GM18907 (cell line): ENCODE data around the gene HS6ST1.

Experiments used
- ATAC-seq: cut with Tn5 transposase; IDR thresholded peaks from one replicate; pipeline ENCODE4 v1.9.1; 2021; ENCODE audit warnings: mild to moderate bottlenecking, moderate library complexity; ENCODE audit not compliant: unreplicated experiment

The HS6ST1 gene, protein sequence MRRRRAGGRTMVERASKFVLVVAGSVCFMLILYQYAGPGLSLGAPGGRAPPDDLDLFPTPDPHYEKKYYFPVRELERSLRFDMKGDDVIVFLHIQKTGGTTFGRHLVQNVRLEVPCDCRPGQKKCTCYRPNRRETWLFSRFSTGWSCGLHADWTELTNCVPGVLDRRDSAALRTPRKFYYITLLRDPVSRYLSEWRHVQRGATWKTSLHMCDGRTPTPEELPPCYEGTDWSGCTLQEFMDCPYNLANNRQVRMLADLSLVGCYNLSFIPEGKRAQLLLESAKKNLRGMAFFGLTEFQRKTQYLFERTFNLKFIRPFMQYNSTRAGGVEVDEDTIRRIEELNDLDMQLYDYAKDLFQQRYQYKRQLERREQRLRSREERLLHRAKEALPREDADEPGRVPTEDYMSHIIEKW

DNA sequence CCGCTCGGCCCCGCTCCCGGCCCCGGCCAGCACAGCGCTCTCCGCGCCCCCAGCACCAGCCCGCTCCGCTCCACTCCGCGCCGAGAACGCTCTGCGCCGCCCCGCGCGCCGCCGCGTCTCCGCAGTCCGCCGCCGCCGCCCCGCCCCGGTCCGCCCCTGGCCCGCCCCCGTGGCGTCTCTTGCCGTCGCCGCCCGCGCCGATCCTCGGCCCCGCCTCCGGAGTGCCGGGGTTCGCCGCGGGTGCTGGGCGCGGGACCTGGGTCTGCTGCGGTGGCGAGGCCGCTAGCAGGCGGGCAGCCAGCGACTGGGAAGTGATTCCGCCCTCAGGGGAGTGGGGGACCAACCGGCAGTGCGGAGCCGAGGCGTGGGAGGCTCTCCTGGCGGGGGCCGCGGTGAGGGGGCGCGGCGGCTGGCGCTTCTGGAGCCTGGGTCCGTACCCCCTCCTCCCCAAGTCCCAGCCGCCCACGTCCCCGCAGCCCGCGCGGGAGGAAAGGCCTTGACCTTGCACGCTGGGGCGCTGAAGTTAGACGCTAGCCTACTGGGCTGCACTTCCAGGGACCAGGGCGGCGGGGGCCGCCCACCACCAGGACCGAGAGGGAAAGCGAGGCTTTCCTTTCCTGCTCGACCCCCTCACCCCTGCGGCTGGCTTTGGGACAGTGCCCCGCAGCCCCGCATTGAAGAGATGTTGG is at the start of gene HS6ST1:
HS6ST1 (minus strand) TSS at position 93 of the 689 bp plus-strand sequence. CDS start 305 bp downstream, outside the sequence.
- peak; percentile 69 for ATAC-seq

DNA sequence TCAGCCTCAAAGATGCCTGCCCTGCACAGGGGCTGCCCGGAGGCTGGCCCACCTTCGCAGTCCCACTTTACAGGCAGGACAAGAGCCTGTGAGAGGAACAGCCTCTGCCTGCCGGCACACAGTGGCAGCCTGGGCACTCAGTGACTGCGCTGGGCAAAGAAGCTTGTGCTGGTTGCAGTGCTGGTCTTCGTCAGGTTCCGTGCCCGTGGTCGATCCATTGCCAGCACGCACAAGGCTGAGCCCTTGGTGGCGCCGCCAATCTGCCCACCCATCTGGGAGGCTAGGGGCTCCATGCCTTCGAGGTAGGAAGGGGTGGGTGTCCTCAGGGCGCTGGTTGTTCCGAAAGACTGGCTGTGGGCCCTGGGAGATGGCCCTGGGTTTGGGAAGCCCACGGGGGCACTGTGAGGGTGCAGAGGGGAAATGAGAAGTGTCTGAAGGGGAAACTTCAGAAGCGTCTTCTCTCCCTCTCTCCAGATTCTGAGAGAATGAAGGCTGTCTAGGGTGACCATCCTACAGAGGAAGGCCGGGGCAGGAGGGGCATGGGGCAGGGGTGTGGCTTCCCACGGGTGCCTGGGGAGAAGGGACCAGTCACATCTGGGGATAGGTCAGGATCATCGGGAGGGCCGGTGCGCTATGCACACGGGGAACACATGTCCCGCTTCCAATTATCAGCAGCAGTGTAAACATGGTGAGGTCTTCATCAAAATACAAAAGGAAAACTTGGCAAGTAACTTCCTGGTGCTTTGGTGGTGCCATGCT is 49.1 kb upstream of the HS6ST1 start:
- ATAC-seq, result no peak

DNA sequence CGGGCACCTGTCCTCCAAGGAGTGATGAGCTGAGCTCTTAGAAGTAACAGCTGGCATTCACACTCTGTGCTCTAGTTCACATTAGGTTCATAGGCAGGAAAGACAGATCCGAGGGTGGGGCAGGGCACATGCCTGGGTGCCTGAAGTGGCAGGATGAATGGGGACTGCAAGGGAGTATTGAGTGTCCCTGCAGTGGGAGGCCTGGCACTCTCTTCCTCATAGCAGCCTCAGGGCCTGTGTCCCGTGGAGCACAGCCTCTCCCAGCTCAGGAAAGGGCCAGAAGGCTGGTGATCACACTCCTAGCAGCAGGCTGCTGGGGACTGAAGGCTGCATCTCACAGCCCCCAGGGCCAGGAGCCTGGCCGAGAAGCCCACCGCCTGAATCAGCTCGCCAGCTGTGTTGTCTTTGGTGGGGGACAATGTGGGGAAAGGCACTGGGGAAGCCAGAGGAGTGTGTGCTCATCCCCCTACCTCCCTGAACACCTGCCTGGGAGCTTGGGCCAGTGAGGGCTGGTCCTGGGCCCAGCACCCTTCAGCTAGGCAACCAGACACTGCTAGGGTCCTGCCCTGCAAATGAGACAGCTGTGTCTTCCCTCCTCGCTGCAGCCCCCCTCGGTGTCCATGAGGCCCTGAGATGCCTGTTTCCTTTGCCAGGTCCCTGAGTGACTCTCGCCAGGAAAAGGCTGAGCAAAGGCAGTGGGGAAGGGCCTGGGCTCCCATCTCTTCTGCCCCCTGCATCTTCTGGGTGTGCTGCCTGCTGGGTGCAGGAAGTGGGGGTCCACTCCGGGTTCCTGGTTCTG is 48.2 kb upstream of the HS6ST1 start:
- no peak for ATAC-seq

DNA sequence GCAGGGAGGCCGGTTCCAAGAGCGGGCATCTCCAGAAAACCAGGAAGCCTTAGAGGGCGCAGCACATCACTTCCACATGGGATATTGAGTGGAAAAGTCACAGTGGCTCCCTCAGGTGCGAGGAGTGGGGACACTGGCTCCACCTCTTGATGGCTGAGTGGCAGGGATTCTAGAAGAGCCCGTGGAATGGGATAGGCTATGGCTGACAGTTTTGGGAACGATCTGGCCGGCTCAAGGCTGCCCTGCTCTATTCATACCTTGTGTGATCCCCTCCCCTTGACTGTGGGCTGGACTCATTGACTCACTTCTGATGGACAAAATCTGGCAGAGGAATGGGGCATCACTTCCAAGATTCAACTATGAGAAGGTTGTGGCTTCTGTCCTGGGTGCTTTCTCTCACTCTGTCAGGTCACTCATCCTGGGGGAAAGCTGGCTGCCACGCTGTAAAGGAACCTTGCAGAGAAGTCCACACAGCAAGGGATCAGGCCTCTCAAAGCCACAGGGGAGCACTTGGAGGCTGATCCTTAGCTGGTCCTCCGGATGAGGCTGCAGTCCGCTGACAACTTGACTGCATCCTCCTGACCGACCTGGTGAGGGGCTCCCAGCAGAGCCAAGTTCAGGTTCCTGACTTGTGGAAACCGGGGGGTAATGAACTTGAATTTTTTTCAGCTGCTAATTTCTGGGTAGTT is 46.7 kb upstream of the HS6ST1 start:
- ATAC-seq, result no peak

DNA sequence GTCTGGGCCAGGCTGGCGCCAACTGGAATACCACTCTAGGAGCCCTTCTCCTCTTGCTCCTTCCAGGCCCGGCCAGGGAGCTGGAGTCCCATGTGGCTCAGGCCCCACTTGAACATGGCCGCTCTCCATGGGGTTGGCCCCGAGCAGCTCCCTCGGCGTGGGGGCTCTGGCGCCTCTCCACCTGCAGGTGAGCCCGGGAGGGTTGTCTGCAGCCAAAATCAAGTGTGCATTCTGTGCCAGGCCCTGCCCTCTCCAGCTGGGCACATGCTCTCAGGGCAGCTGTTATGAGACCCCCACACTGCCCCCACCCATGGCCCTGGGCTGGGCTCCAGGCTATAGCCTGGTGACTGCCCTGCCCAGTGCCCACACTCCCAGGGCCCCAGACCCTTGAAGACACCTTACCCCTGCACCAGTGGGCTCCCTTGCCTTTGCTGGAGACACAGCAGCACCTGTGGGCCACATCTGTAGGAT is 45.8 kb upstream of the HS6ST1 start:
- ATAC-seq, result no peak

DNA sequence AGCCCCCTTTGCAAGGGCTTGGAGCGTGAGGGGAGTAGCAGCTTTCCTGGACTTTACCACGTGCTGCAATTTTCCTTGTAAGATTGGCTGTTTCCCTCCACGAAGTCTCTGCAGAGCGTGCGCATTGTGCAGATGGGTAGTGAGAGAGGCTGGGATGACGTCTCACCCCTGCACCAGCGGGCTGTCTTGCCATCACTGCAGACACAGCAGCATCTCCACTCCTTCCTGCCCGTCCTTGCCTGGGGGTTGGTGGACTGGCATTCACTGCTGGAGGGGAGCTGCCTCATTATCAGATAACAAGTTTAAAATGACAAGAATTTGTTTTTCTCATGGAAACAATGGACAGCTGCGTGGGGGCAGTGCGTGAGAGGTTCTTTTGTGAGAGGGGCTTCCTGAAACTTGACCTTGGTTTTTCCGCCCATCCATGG is 45.3 kb upstream of the HS6ST1 start:
- ATAC-seq, result no peak

DNA sequence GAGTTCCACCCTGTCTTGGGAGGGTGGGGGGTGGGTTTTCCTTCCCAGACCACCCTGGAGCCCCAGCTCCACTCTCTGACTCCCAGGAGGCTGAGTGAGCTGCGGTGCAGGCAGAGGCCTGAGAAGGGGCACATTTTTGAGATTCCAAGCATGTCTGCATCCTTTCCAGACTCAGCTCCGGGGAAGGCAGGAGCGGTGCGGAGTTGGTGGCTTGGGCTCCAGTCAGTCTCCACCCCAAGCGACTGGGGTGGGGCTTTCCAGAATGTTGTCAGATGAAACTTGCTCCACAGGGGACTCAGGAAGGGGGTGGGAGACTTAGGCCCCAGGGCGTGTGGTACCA is 44.2 kb upstream of the HS6ST1 start:
- no peak for ATAC-seq

DNA sequence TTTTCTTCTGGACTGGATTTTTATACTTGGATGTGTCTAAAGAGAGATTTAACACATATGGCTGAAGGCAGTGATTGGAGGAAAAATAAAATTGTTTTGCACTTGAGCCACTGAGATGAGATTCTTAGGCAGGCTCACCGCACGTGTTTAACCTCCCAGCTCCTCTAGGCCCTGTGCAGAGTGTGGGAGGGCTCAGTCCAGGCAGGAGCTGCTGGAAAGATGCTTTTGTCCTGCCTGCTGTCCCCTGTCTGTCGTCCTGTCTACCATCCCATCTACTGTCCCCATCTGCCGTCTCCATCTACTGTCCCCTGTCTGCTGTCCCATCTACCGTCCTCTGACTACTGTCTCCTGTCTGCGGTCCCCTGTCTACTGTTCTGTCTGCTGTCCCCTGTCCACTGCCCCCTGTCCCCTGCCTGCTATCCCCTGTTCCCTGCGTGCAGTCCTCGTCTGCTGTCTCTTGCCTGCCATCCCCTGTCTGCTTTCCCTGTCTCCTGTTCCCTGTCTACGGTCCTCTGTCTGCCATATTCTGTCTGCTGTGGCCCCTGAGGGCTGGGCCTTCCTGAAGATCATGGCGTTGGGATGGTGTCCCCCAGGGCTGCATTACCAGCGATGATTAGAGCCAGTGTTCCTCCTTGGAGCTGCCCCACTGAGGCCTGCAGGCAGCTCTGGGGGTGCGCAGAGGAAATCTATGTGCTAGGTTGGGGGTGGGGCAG is 43.7 kb upstream of the HS6ST1 start:
- ATAC-seq, result no peak

DNA sequence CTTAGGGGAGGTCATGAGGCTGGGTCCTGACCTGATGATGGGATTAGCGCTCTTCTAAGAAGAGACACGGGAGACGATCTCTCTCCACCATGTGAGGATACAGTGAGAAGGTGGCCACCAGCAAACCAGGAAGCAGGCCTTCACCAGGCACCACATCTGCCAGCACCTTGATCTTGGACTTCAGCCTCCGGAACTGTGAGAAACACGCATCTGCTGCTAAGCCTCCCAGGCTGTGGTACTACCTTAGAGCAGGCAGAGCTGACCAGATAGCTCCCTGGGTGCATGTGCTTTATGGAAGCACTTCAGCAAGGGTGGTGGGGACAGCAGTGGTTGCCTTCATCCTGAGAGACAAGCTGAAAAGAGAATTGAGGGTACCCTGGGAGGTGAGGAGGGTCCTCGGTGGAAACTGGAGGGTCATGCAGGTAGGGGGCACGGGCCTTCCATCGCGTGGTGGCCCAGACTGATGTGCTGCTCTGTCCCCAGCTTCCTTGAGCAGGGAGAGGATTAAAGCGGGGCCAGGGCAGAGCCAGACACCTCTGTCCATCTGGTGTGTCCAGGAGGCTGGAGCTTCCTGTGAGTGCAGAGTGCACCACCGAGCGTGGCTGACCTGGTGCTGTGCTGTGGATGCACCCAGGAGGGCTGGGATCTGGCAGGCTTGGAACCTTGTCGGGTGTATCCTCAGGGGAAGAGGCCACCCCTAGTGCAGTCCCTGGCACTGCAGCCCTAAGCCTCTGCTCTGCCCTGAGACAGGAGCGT is 42.9 kb upstream of the HS6ST1 start:
- no peak for ATAC-seq

DNA sequence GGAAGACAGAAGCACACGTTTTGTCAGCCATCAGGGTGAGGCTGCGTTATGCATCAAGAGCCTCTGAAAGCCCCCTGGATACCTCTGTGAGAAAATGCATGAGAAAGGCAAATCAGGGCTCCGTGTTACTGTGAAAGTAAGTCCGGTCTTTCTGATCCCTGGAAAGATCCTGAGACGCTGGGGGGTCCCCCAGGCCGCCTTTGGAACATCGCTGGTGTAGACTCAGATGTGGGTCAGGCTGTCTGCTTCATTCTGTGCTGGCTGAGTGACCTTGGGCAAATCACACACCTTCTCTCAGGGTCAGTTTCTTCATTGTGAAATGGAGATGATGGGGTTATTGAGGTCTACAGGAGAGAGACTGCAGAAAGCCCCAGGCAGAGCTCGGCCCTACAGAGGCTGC is 42.0 kb upstream of the HS6ST1 start:
- ATAC-seq, result no peak

DNA sequence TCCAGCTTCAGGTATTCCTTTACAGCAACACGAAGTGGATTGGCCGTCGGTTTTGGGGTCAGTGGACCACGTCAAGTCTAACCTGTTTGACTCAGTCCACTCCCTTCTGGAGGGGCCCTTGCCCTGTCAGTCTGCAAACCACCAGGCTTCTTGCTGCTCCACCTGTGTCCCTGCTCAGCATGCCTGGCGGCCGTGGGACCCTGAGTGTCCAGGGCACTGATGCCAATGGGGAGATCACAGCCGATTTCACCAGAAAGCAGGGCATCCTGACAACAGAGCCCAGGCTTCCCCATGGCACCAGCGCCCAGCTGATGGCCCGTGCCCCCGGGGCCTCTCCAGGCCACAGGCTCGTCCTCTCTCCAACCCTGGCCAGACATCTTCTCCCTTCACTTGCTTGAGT is 41.2 kb upstream of the HS6ST1 start:
- ATAC-seq, result no peak

DNA sequence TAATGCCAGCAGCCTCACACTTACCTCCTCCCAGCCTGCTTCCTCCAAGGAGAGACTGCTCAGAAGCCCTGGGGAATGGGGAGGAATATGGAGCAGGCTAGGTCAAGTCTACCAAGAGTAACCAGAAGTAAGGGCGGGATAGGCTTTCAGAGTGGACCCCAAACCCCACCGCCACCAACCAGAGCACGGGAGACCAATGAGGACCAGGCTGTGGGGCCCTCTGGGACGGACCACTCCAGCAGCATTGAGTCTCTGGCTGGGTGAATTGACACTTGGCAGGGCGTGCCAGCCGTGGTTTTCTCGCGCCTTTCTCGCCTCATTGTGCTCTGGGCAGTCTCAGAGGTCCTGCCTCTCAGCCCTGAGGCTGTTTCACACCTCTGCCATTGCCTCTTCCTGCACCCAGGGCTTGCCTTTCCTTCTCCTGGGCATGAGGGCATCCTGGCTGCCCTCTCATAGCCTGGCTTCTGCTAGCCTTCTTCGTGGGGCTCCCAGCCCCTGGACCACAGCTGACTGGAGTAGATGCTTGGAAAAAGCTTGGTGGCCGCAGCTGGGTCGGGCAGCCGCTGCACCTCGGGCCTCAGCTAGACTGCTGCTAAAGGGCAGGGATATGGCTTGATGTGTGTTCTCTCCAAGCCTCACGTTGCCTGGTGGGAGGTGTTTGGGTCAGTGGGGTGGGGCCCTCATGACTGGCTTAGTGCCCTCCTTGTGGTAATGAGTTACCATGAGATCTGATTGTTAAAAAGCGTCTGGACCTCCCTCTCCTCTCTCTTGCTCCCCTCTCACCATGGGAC is 40.5 kb upstream of the HS6ST1 start:
- ATAC-seq, result no peak

DNA sequence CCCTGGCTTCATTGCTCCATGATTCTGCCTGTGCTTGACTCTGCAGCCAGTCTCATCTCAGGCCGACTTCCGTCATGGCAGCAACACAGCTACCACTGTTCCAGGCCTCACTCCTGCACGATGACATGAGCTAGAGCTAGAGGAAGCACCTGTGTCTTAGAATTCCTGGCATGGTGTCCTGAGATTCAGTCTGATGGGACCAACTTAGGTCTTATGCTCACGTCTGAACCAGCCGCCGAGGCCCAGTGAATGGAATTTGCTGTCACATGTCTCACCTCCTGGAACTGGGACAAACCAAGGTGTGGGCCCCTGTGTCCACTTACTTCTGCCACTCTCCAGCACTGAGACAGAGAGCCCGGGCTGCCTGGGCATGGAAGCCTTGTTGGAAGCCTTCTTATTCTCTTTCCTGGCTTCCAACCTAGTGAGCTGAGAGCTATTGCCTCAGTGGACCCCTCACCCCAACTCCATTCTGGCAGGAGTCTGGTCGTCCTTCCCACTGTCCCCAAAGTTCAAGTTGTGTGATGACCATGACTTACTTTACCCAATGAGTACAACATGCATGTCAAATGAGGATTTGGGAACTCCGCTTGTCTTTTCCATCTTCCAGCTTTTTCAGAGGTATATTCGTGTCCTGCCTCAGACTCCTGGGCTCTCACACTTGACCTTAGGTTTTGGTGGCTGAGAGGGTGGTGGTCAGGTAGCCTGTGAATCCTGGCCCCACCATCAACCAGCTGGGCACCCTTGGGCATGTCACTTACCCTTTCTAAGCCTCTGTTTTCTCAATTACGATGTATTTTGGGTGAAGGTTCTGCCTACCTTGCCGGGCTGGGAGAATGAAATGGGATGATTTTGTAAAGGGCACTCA is 39.1 kb upstream of the HS6ST1 start:
- ATAC-seq, result no peak

DNA sequence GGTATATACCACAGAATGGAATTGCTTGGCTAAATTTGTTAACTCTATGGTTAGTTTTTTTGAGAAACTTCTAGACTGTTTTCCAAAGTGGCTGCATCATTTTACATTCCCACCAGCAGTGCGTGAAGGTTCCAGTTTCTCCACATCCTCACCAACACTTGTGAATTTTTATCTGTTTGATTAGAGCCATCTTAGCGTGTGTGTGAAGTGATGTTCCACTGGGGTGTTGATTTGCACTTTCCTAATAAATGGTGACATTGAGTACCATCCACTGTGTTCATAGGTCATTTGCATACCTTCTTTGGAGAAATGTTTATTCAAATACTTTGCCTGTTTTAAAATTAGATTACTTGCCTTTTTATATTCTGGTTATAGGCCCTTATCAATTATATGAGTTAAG is 37.5 kb upstream of the HS6ST1 start:
- ATAC-seq, result no peak

DNA sequence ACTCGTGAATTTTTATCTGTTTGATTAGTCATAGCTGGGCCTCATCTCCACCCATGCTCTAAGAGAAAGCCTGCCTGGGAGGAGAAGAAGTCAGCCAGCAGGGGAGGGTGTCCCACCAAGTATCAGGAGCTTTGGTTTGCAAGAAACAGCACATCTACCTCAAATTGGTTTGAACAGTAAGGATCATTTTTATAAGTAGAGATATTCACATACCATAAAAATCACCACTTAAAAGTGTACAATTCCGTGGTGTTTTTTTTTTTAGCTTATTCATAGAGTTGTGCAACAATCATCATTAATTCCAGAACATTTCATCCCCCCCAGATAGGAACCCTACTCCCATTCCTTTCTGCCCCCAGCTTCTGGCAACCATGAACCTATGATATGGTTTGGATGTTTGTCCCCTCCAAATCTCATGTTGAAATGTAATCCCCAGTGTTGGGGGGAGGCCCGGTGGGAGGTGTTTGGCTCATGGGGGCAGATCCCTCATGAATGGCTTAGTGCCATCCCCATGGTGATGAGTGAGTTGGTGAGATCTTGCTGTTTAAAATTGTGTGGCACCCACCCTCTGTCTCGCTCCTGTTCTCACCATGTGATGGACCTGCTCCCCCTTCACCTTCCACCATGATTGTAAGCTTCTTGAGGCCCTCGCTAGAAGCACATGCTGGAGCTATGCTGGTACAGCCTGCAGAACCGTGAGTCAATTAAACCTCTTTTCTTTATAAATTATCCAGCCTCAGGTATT is 36.2 kb upstream of the HS6ST1 start:
- no peak for ATAC-seq

DNA sequence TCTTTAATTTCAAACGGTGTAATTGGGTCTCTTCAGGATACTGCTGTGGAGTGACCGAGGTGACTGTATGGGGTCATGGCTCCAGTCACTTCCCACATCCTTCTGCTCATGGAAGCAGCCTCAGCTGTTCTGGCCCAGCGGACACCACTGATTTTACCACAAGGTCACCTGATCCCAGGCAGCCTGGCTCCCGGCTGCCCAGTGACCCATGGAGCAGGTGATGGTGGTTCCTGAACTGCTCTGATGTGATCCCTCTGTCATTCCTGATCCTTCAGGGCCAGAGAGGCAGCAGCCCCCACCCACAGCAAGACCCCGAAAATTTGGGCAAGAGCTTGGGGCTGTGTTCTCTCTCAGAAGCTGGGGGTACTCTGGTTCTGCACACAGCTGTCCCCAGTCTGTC is 35.5 kb upstream of the HS6ST1 start:
- ATAC-seq, result no peak
